ENCODE data around the gene THAP12.
A peak's percentile ranks its signal among the peaks of the same experiment; 100 is the strongest.

The THAP12 gene

DNA sequence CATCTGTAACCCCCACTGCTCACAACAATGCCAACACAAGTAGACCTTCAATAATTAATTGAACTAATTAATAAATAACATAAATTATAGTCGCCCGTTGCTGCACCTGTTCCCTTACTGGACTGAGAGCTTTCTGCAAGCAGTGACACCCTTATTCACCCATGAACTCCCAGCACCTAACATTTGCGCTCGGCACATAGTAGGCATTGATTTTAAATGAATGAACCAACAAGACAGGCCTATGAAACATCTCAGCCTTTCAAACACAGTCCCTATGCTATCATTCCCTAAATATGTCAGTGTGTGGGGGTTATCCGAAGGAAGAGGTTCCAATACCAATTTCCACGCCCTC, 1.1 kb downstream of the THAP12 start:
- peaks cover 0 to 2% of the 10 kb centered on the region in 2 donors for H3K36me3 ChIP-seq (ENCODE audit: control insufficient read depth in 2 of 2, insufficient read depth in 2 of 2, low read length in 2 of 2)
- H3K27ac ChIP-seq (ENCODE audit: low read length): no peak overlapping the region
- H3K4me3 ChIP-seq (ENCODE audit: low read length in 2 of 2): peak overlapping the region; percentile 95 to 96
- peaks cover 21% of the 10 kb centered on the region for H3K4me1 ChIP-seq (ENCODE audit: control insufficient read depth, insufficient read depth, low read length)
- H3K9ac ChIP-seq (ENCODE audit: low read length in 2 of 2): peak overlapping the region; percentile 81 to 85
- H3K9me3 ChIP-seq (ENCODE audit: control insufficient read depth in 2 of 2, low read length in 2 of 2): no peaks in the 10 kb centered on the region
- H3K27me3 ChIP-seq (ENCODE audit: control insufficient read depth in 1 of 2, insufficient read depth in 2 of 2, low read length in 2 of 2): no peaks in the 10 kb centered on the region

DNA sequence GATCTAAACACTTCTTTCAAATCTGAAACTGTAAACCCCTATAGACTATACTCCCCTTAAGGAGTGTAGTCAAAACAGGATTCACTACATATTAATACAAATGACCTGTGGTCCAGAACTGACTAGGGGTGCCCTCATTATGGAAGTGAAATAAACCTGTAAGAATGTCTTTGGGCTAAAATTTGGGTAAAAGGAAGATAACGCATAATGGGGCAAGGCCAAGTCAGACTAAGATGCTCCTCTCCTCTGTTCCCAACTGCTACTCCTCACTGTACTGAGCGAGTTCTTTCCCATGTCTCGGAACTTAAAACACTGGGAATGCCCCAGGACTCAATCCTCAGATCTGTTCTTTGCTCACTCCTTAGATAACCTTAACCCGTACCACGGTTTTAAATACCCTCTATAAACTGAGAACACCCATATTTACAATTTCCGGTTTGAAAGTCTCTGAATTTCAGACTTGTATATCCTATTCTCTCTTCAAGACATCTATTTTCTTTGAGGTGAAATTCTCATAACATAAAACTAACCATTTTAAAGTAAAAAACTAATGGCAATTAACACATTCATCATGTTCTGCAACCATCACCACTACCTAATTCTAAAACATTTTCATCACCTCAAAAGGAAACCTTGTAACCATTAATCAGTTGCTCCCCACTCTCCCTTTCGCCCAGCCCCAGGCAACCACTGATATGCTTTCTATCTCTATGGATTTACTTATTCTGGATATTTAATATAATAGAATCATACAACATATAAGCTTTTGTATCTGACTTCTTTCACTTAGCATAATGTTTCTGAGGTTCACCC, 4.0 kb downstream of the THAP12 start:
- no peak overlapping the region for H3K4me3 ChIP-seq (ENCODE audit: low read length in 2 of 2)

DNA sequence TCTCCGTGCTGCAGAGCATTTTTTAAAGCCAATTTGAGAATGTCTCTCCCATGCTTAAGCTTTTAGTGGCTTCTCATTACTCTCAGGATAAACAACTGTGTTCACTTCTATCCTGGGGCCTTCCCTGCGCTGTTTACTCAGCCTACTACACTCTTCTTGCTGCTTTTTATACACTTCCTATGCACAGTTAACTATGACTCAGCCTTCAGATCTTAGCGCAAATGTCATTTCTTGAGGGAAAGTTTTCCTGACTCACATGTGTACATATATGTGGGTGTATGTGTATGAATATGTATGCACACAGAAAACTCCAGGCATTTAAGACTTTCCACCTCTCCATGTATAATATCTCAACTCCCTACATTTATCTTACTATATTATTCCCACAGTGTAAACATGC, 9.8 kb downstream of the THAP12 start:
- peaks cover 4% of the 10 kb centered on the region for H3K4me1 ChIP-seq (ENCODE audit: control insufficient read depth, insufficient read depth, low read length)
- no peak overlapping the region for H3K9ac ChIP-seq (ENCODE audit: low read length in 2 of 2)
- H3K27ac ChIP-seq (ENCODE audit: low read length): no peak overlapping the region
- H3K9me3 ChIP-seq (ENCODE audit: control insufficient read depth in 2 of 2, low read length in 2 of 2): no peaks in the 10 kb centered on the region
- H3K27me3 ChIP-seq (ENCODE audit: control insufficient read depth in 1 of 2, insufficient read depth in 2 of 2, low read length in 2 of 2): no peaks in the 10 kb centered on the region
- H3K36me3 ChIP-seq (ENCODE audit: control insufficient read depth in 2 of 2, insufficient read depth in 2 of 2, low read length in 2 of 2): no peaks in the 10 kb centered on the region
- H3K4me3 ChIP-seq (ENCODE audit: low read length in 2 of 2): no peak overlapping the region

More for the DNA sequence above, 4.0 kb downstream of the THAP12 start:
- H3K27ac ChIP-seq (ENCODE audit: low read length): no peak overlapping the region
- no peaks in the 10 kb centered on the region for H3K9me3 ChIP-seq (ENCODE audit: control insufficient read depth in 2 of 2, low read length in 2 of 2)
- H3K27me3 ChIP-seq (ENCODE audit: control insufficient read depth in 1 of 2, insufficient read depth in 2 of 2, low read length in 2 of 2): no peaks in the 10 kb centered on the region
- H3K36me3 ChIP-seq (ENCODE audit: control insufficient read depth in 2 of 2, insufficient read depth in 2 of 2, low read length in 2 of 2): no peaks in the 10 kb centered on the region
- H3K4me1 ChIP-seq (ENCODE audit: control insufficient read depth, insufficient read depth, low read length): peaks cover 11% of the 10 kb centered on the region
- no peak overlapping the region for H3K9ac ChIP-seq (ENCODE audit: low read length in 2 of 2)

DNA sequence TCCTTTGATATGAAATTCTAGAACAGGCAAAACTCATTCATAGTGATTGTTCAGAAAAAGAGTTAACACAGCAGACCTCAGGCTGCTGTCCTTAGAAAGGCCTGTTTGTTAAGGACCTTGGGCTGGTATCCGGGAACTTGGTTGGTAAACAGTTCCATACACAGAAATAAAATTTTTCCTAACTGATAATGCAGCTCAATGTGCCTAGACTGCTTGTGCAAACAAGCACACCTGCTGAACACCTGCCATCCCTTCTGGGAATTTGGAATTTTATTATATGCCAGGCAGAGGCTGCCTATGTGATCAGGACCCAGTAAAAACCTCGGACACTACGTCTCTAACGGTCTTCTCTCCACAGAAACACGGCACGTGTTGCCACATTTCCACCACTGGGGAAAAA, 11.5 kb downstream of the THAP12 start:
- Histone ChIP-seq H3K9me3 (ENCODE audit: control insufficient read depth in 2 of 2, low read length in 2 of 2) (no peaks in the 10 kb centered on the region), H3K36me3 (ENCODE audit: control insufficient read depth in 2 of 2, insufficient read depth in 2 of 2, low read length in 2 of 2) (no peaks in the 10 kb centered on the region), H3K4me1 (ENCODE audit: control insufficient read depth, insufficient read depth, low read length) (peaks cover 4% of the 10 kb centered on the region), H3K4me3 (ENCODE audit: low read length in 2 of 2) (no peak overlapping the region), H3K27ac (ENCODE audit: low read length) (no peak overlapping the region), H3K27me3 (ENCODE audit: control insufficient read depth in 1 of 2, insufficient read depth in 2 of 2, low read length in 2 of 2) (no peaks in the 10 kb centered on the region), H3K9ac (ENCODE audit: low read length in 2 of 2) (no peak overlapping the region)

DNA sequence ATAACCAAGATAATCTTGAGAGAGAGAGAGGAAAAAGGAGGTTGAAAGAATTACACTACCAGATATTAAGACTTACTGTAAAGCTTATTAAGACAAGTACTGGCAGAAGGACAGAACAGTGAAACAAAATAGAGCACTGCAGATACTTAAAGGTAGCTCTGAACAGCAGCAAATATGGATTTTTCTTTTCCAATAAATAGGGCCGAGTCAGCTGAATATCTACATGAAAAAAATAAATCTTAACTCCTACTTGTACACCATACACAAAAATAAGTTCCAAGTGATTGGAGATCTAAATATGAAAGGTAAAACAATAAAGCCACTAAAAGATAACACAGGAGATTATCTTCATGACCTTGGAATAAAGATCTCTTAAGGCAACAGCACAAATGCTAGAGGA, 12.4 kb downstream of the THAP12 start:
- H3K9ac ChIP-seq (ENCODE audit: low read length in 2 of 2): no peak overlapping the region
- no peaks in the 10 kb centered on the region for H3K9me3 ChIP-seq (ENCODE audit: control insufficient read depth in 2 of 2, low read length in 2 of 2)
- peaks cover 4% of the 10 kb centered on the region for H3K4me1 ChIP-seq (ENCODE audit: control insufficient read depth, insufficient read depth, low read length)
- no peaks in the 10 kb centered on the region for H3K27me3 ChIP-seq (ENCODE audit: control insufficient read depth in 1 of 2, insufficient read depth in 2 of 2, low read length in 2 of 2)
- no peak overlapping the region for H3K27ac ChIP-seq (ENCODE audit: low read length)
- no peak overlapping the region for H3K4me3 ChIP-seq (ENCODE audit: low read length in 2 of 2)
- H3K36me3 ChIP-seq (ENCODE audit: control insufficient read depth in 2 of 2, insufficient read depth in 2 of 2, low read length in 2 of 2): no peaks in the 10 kb centered on the region

DNA sequence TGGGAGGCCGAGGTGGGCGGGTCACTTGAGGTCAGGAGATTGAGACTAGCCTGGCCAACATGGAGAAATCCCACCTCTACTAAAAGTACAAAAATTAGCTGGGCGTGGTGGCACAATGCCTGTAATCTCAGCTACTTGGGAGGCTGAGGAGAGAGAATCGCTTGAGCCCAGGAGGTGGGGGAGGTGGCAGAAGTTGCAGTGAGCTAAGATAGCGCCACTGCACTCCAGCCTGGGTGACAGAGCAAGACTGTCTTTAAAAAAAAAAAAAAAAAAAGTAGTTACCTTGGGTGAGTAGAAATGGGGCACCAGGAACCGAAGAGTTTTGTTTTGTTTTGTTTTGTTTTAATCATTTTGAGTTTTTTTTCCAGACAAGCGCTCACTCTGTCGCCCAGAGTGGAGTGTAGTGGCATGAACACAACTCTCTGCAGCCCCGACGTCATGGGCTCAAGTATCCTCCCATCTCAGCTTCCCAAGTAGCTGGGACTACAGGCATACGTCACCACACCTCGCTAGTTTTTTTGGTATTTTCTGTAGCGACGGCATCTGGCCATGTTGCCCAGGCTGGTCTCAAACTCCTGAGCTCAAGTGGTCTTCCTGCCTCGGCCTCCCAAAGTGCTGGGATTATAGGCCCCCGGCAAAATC, 15.8 kb downstream of the THAP12 start:
- no peak overlapping the region for H3K4me3 ChIP-seq (ENCODE audit: low read length in 2 of 2)
- no peaks in the 10 kb centered on the region for H3K9me3 ChIP-seq (ENCODE audit: control insufficient read depth in 2 of 2, low read length in 2 of 2)
- no peaks in the 10 kb centered on the region for H3K4me1 ChIP-seq (ENCODE audit: control insufficient read depth, insufficient read depth, low read length)
- no peaks in the 10 kb centered on the region for H3K27me3 ChIP-seq (ENCODE audit: control insufficient read depth in 1 of 2, insufficient read depth in 2 of 2, low read length in 2 of 2)
- no peaks in the 10 kb centered on the region for H3K36me3 ChIP-seq (ENCODE audit: control insufficient read depth in 2 of 2, insufficient read depth in 2 of 2, low read length in 2 of 2)
- H3K9ac ChIP-seq (ENCODE audit: low read length in 2 of 2): no peak overlapping the region
- no peak overlapping the region for H3K27ac ChIP-seq (ENCODE audit: low read length)

DNA sequence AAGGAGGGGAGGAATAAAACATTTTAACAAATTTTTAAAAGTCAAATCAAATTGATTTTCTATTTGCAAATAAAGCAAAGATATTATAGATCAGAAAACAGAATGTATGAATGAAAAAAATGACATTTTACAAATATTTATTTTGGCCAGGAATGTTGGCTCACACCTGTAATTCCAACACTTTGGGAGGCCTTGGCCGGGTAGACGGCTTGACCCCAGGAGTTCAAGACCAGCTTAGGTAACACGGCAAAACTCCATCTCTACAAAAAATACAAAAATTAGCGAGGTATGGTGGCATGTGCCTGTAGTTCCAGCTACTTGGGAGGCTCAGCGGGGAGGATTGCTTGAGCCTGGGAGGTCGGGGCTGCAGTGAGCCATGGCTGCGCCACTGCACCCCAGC, 18.2 kb downstream of the THAP12 start:
- Histone ChIP-seq H3K4me1 (ENCODE audit: control insufficient read depth, insufficient read depth, low read length) (no peaks in the 10 kb centered on the region), H3K9ac (ENCODE audit: low read length in 2 of 2) (no peak overlapping the region), H3K9me3 (ENCODE audit: control insufficient read depth in 2 of 2, low read length in 2 of 2) (no peaks in the 10 kb centered on the region), H3K27ac (ENCODE audit: low read length) (no peak overlapping the region), H3K4me3 (ENCODE audit: low read length in 2 of 2) (no peak overlapping the region), H3K27me3 (ENCODE audit: control insufficient read depth in 1 of 2, insufficient read depth in 2 of 2, low read length in 2 of 2) (no peaks in the 10 kb centered on the region), H3K36me3 (ENCODE audit: control insufficient read depth in 2 of 2, insufficient read depth in 2 of 2, low read length in 2 of 2) (peaks cover 0 to 3% of the 10 kb centered on the region in 2 donors)

DNA sequence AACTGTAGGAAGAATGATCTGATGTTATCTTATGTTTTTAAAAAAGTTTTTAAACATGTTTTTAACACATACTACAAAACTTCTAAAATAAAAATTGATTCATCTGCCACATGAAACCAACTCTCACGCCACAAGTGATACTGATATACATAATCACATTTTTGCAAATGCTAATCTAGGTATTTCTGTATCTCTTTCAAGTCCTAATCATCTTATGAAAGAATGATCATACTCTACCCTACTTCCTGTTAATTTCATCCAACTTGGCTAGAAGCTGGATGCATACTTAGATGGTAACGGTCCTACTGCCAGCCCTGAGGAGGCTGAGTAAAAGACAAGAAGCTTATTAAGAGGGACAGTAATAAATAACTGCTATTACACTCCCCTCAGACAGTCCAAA, 19.2 kb downstream of the THAP12 start:
- Histone ChIP-seq H3K4me3 (ENCODE audit: low read length in 2 of 2) (no peak overlapping the region), H3K9me3 (ENCODE audit: control insufficient read depth in 2 of 2, low read length in 2 of 2) (no peaks in the 10 kb centered on the region), H3K4me1 (ENCODE audit: control insufficient read depth, insufficient read depth, low read length) (no peaks in the 10 kb centered on the region), H3K9ac (ENCODE audit: low read length in 2 of 2) (no peak overlapping the region), H3K27me3 (ENCODE audit: control insufficient read depth in 1 of 2, insufficient read depth in 2 of 2, low read length in 2 of 2) (no peaks in the 10 kb centered on the region), H3K27ac (ENCODE audit: low read length) (no peak overlapping the region), H3K36me3 (ENCODE audit: control insufficient read depth in 2 of 2, insufficient read depth in 2 of 2, low read length in 2 of 2) (peaks cover 0 to 3% of the 10 kb centered on the region in 2 donors)

DNA sequence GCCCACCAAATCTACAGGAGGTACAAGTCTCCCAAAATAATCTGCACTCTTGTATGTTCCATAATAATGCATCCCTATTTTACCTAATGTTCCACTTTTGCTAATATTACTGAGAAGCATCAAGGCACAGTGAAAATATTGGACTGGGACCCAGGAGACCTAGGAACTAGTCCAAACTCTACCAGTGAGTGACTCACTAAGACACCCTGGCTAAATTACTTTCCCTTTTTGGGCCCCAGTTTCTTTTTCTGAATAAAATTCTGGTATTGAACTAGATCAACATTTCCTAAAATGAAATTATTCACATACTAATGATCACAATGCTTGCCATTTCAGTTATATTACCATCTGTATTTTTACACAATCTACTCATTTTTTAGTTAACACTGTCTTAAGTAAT, 19.6 kb downstream of the THAP12 start:
- Histone ChIP-seq H3K27me3 (ENCODE audit: control insufficient read depth in 1 of 2, insufficient read depth in 2 of 2, low read length in 2 of 2) (no peaks in the 10 kb centered on the region), H3K27ac (ENCODE audit: low read length) (no peak overlapping the region), H3K4me1 (ENCODE audit: control insufficient read depth, insufficient read depth, low read length) (no peaks in the 10 kb centered on the region), H3K9me3 (ENCODE audit: control insufficient read depth in 2 of 2, low read length in 2 of 2) (no peaks in the 10 kb centered on the region), H3K4me3 (ENCODE audit: low read length in 2 of 2) (no peak overlapping the region), H3K9ac (ENCODE audit: low read length in 2 of 2) (no peak overlapping the region), H3K36me3 (ENCODE audit: control insufficient read depth in 2 of 2, insufficient read depth in 2 of 2, low read length in 2 of 2) (peaks cover 0 to 3% of the 10 kb centered on the region in 2 donors)

DNA sequence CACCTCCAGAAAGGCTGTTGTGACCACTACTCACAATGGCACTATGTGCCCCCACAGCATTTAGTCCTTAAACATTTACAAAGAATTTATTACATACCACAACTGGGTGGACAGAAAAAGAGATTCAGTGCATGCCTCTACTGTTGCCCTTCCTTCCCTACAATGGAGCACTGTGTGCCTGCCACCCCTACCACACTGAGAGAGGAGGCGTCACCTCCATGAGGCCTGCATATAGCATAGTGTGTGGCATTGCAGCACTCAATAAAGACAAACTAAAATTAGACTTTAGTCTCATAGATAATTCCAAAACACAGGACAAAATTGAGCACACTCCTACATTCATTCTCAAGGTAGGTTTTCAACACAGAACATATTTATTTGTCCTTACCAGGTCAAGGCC, 25.8 kb downstream of the THAP12 start:
- H3K4me1 ChIP-seq (ENCODE audit: control insufficient read depth, insufficient read depth, low read length): no peaks in the 10 kb centered on the region
- no peaks in the 10 kb centered on the region for H3K27me3 ChIP-seq (ENCODE audit: control insufficient read depth in 1 of 2, insufficient read depth in 2 of 2, low read length in 2 of 2)
- H3K9ac ChIP-seq (ENCODE audit: low read length in 2 of 2): no peak overlapping the region
- no peaks in the 10 kb centered on the region for H3K9me3 ChIP-seq (ENCODE audit: control insufficient read depth in 2 of 2, low read length in 2 of 2)
- H3K27ac ChIP-seq (ENCODE audit: low read length): no peak overlapping the region
- H3K36me3 ChIP-seq (ENCODE audit: control insufficient read depth in 2 of 2, insufficient read depth in 2 of 2, low read length in 2 of 2): peaks cover 11 to 14% of the 10 kb centered on the region in 2 donors
- H3K4me3 ChIP-seq (ENCODE audit: low read length in 2 of 2): no peak overlapping the region

DNA sequence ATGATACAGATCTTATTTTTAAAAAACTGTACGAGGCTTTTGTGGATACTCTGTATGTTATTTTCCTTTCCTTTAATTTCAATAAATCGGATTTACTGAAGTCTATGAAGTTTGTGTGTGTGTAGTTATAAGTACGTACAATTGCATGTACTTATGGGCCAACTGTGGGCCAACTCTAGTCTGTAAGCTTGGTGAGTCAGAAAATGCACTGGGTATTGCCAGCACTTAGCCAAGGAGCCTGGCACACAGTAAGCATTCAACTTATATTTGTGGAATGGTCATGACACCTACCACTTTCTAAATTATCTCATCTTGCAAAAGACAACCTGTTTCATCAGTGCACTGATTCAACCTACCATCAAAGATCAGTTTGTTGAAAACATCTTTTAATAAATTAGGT, 32.6 kb downstream of the THAP12 start:
- Histone ChIP-seq H3K4me1 (ENCODE audit: control insufficient read depth, insufficient read depth, low read length) (no peaks in the 10 kb centered on the region), H3K4me3 (ENCODE audit: low read length in 2 of 2) (no peak overlapping the region), H3K36me3 (ENCODE audit: control insufficient read depth in 2 of 2, insufficient read depth in 2 of 2, low read length in 2 of 2) (peaks cover 0 to 9% of the 10 kb centered on the region in 2 donors), H3K9me3 (ENCODE audit: control insufficient read depth in 2 of 2, low read length in 2 of 2) (no peaks in the 10 kb centered on the region), H3K27me3 (ENCODE audit: control insufficient read depth in 1 of 2, insufficient read depth in 2 of 2, low read length in 2 of 2) (no peaks in the 10 kb centered on the region), H3K27ac (ENCODE audit: low read length) (no peak overlapping the region), H3K9ac (ENCODE audit: low read length in 2 of 2) (no peak overlapping the region)
